22Rv1 (cell line): ENCODE results near the gene IFNA1.
A peak's percentile ranks its signal among the peaks of the same experiment; 100 is the strongest.

Experiments
- H3K27ac ChIP-seq: fragments of 450-650 bp; 2 replicates; pipeline ENCODE4 v1.5.1; 2017
- CTCF ChIP-seq: fragments of 450-650 bp; IDR thresholded peaks from 2 replicates; pipeline ENCODE4 v1.5.1; 2017; ENCODE audit warnings: mild to moderate bottlenecking
- ZFX ChIP-seq: fragments of 450-650 bp; IDR thresholded peaks from 2 replicates; pipeline ENCODE4 v1.6.1; 2017; ENCODE audit warnings: antibody characterized with exemption, borderline replicate concordance

IFNA1 gene

GRCh38 chr9:21452681-21453080 is 12.4 kb downstream of the IFNA1 start:
- TF ChIP-seq ZFX (no peak), CTCF (no peak)
- H3K27ac ChIP-seq, result no peak overlapping the region

GRCh38 chr9:21454149-21454548 is 13.9 kb downstream of the IFNA1 start:
- no peak overlapping the region for H3K27ac ChIP-seq
- TF ChIP-seq ZFX (no peak), CTCF (no peak)

- no peak overlapping the region for H3K27ac ChIP-seq
- TF ChIP-seq ZFX (no peak), CTCF (peak; percentile 66)
Observed at GRCh38 chr9:21455320-21455719, 15.1 kb downstream of the IFNA1 start.

- no peak overlapping the region for H3K27ac ChIP-seq
- no peak for TF ChIP-seq CTCF
- no peak for TF ChIP-seq ZFX
Observed at GRCh38 chr9:21461377-21461776, 21.1 kb downstream of the IFNA1 start.

- TF ChIP-seq CTCF (no peak), ZFX (no peak)
- no peak overlapping the region for H3K27ac ChIP-seq
Observed at GRCh38 chr9:21465138-21465537, 24.9 kb downstream of the IFNA1 start.

GRCh38 chr9:21465859-21466518 is 25.8 kb downstream of the IFNA1 start:
- TF ChIP-seq CTCF (peak; percentile 87), ZFX (no peak)
- H3K27ac ChIP-seq, result no peak overlapping the region

GRCh38 chr9:21470126-21470525 is 29.9 kb downstream of the IFNA1 start:
- no peak for TF ChIP-seq CTCF
- no peak for TF ChIP-seq ZFX
- no peak overlapping the region for H3K27ac ChIP-seq
